GM03348 (cell line): ENCODE data around the gene LRMDA.

Experiments
- DNase-seq: peaks from one replicate; pipeline ENCODE4 v3.0.0; 2012; ENCODE audit warnings: low spot score

Gene LRMDA

DNA sequence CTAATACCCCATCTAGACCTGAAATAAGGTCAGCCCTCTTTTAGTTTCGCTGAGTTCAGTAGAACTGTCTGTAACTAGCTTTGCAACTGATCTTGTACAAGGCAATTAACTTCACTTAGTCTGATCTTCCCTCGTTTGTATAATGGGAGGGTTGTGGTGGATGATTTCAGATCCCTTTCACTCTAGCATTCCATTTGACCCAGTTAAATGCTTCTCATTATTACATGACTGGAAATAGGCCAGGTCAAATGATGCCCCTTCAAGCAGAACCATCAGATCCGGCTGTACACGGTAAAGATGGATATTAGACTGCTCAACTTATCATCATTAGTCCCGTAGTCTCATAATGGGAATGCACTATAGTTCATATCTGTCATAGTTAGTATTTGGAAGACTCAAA lies 1009.0 kb downstream of the LRMDA start:
- DNase-seq, result no peak

GRCh38 chr10:76442113-76442512 lies 1010.7 kb downstream of the LRMDA start:
- no peak for DNase-seq

DNA sequence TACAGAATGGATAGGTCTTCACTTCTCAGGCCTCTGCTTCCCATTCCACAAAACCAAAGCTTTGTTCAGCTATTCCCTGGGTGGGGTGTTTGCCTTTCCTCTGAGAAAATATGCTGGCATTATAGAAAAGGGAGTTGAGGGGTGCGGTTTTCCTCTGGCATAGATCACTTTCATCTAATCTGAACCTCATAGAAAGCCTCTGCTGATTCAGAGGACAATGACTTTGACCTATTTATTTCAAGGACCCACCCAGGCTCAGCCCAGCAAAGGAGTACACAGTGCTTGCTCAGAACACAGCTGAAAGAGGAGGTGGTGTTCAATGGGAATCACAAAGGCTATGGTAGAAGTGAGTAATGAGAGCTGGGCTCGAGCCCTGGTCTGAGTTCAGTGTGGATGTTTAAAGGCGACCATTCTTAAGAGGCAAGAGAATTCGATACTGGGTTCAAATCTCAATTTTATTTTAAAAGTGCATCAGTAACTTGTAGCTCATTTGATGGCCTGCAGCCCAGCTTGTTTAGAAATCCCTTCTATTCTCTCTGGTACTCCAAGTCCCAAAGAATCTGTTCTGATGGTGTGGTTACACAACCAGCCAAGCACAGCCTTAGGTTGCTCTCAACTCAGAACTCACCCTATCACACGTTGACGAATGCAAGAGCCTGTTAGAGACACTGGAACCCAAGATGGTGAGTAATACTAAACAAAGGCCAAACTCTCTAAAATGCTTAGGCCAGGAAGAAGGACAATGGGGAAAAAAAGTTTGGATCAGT lies 1012.8 kb downstream of the LRMDA start:
- DNase-seq, result peak; percentile 38

- DNase-seq, result no peak
These were observed 1016.2 kb downstream of the LRMDA start for GRCh38 chr10:76447578-76447977.

DNA sequence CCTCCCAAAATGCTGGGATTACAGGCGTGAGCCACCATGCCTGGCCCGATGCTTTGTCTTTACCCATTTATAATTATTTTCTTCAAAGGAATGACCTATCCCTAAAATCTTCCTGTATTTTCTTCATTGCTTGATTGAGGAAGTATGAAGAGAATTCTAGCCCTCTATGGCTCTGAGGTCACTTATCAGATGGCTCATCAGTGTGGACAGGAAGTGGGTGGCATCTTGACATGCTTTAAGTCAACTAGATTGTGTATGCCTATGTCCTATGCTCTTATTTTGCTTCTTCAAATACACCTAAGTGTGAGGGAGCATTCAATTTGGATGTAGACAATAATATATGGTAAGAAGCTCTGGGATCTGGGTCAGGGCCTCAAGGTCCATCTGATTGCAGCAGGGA lies 1020.5 kb downstream of the LRMDA start:
- DNase-seq, result no peak

GRCh38 chr10:76453332-76453731 lies 1021.9 kb downstream of the LRMDA start:
- no peak for DNase-seq

- no peak for DNase-seq
These were observed 1022.6 kb downstream of the LRMDA start for GRCh38 chr10:76453997-76454396.

- no peak for DNase-seq
These were observed 1023.2 kb downstream of the LRMDA start for GRCh38 chr10:76454506-76455140.

GRCh38 chr10:76456197-76456596 lies 1024.8 kb downstream of the LRMDA start:
- DNase-seq, result no peak

DNA sequence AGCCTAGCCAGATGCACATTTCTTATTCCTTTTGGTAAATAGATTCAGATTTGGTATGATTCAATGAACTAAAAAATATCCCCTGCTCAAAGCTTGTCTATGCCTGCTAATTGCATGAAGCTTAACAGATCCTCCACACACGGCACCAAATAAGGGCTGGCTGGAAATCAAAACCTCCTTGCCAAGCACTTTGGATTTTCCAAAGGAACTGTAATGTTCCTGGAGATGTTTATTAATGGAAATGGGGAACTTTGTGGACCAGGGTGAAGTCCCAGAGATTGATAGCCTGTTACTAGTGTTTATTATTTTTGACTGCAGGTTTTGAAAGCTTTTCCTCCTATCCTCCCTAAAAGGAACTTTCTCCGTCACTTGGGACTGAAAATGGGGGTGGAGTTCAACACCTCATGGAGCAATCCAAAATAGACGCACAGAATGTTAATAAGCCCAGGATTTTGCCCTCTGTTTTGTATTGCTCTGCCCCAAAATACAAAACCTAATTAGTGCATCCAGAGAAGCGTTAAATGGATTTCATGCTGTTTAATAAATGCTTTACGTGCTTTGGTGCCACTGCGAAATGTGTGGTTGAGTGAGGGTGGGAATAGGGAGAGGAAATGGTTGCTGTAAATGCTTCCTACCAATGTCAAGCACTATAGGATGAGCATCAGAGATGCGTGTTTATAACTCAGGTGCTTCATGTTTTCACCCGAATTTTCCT lies 1027.7 kb downstream of the LRMDA start:
- no peak for DNase-seq

DNA sequence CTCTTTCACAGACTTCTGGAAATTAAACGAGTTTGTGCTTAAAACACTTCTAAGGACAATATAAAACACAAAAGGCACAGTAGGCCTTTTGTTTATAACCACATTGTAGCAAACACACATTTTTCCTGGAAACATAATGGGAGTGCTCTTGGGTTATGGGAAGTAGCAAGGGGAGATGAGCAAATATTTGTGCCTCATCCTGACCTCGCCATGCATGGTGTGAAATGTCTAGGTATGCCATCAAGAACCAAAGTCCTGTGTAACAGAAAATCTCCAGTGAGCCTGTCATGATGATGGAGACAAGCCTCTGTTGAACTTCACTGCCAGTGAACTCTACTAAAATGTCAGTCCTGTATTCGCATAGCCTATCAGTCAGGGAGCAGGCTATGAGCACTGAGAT lies 1029.6 kb downstream of the LRMDA start:
- DNase-seq, result no peak

GRCh38 chr10:76463111-76463510 lies 1031.7 kb downstream of the LRMDA start:
- DNase-seq, result no peak

- no peak for DNase-seq
These were observed 1035.5 kb downstream of the LRMDA start for GRCh38 chr10:76466836-76467503.

- DNase-seq, result no peak
These were observed 1038.3 kb downstream of the LRMDA start for GRCh38 chr10:76469675-76470074.

GRCh38 chr10:76479103-76479790 lies 1047.8 kb downstream of the LRMDA start:
- no peak for DNase-seq

DNA sequence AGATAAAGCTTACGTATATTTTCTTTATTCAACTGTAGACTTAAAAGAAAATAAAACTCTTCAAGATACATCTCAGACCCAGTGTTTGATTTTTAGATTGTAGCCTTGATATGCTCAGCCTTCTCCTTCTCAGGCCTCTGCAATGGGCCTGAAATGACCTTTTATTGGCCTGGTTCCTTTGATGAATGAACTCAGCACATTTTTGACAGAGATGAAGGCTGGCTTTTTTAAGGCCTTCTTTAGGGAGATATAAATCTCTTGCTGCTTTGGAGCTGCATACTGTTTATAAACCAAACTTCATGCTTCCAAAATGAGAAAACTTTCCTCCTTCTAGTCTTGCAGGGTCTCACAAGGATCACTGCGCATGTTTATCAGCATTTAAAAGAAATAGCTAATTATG lies 1049.8 kb downstream of the LRMDA start:
- DNase-seq, result no peak

DNA sequence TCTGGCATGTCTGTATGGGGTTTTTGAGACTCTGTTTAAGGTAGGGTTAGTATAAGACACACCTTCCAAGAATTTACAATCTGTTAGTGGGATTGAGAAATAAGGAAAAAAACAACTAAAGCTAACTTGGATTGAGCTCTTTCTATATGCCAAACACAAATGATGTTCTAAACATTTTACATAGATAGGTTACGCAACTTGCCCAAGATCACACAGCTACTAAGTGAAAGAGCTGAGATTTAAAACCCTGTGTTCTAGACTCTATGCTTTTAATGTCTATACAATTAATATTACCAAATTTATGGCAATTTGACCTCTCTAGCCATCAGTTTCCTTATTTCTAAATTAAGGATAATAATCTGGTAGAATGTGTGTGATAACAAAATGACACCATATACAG lies 1056.2 kb downstream of the LRMDA start:
- DNase-seq, result no peak

- DNase-seq, result no peak
These were observed 1057.2 kb downstream of the LRMDA start for GRCh38 chr10:76488602-76489001.

DNA sequence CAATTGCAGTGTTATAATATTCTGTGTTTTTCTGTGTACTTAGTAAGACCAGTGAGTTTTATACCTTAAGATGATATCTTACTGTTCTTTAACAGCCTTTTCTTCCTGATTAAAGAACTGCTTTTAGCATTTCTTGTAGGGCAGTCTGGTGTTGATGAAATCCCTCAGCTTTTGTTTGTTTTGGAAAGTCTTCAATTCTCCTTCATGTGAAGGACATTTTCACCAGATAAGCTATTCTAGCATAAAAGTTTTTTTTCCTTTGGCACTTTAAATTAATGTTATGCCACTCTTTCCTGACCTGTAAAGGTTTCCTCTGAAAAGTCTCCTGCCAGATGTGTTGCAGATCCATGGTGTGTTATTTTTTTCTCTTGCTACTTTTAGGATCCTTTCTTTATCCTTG lies 1059.8 kb downstream of the LRMDA start:
- no peak for DNase-seq

DNA sequence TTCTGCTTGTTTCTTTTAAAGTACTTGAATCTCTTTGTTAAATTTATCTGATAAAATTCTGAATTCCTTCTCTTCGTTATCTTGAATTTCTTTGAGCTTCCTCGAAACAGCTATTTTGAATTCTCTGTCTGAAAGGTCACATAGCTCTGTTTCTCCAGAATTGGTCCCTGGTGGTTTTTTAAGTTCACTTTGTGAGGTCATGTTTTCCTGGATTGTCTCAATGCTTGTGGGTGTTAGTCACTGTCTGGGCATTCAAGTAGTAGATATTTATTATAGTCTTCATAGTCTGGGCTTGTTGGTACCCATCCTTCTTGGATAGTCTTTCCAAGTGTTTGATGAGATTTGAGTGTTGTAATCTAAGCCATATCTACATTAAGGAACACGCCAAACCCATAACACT lies 1060.6 kb downstream of the LRMDA start:
- peak; percentile 41 for DNase-seq

DNA sequence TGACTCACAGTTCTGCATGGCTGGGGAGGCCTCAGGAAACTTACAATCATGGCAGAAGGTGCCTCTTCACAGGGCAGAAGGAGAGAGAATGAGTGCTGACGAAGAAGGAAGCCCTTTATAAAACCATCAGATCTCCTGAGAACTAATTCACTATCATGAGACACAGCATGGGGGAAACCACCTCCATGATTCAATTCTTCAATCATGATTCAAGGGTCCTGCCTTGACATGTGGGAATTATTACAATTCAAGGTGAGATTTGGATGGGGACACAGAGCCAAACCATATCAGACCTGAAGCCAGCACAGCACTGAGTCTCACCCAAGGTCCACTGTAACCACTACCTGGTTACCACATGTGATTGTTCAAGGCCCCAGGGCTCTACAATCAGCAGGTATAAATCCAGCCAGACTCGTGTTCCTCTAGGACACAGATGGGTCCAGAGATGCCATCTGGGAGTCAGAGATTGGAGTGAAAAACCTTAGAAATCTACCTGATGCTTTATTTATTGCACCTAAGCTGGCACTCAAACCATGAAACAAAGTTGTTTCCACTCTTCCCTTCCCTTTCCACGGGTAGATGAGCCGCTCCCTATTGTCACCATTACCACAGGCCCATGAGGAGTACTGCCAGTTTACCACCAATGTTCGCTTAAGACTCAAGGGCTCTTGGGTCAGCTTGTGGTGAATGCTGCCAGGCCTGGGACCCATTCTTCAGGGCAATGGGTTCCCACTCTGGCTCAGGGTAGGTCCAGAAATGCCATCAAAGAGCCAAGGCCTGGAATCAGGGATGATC lies 1061.5 kb downstream of the LRMDA start:
- DNase-seq, result no peak
